Karpas-422 (cell line): ENCODE measurements around the gene GPATCH2. TPM values are rescaled to one million over a fixed set of nuclear protein-coding genes. Genes with fewer than 3 reads are reported as not detected.

Experiments used
- DNase-seq: peaks from one replicate; pipeline ENCODE4 v3.0.0-alpha.2; 2015
- H2AFZ ChIP-seq: fragments of 200-600 bp; sonication (generic); 2 replicates; pipeline ENCODE4 v1.6.1; 2014; ENCODE audit warnings: antibody characterized with exemption, low read length, mixed read lengths
- H3K27ac ChIP-seq: fragments of 200-600 bp; sonication (generic); 2 replicates; pipeline ENCODE4 v1.5.1; 2014; ENCODE audit warnings: mild to moderate bottlenecking, low read length, moderate library complexity
- H3K27me3 ChIP-seq: fragments of 200-600 bp; sonication (generic); 2 replicates; pipeline ENCODE4 v1.6.1; 2014; ENCODE audit warnings: low read length, mixed read lengths
- H3K36me3 ChIP-seq: fragments of 200-600 bp; sonication (generic); 2 replicates; pipeline ENCODE4 v1.6.1; 2014; ENCODE audit warnings: low read length, mixed read lengths; ENCODE audit not compliant: insufficient read depth
- H3K4me1 ChIP-seq: fragments of 200-600 bp; sonication (generic); 2 replicates; pipeline ENCODE4 v1.6.1; 2014; ENCODE audit warnings: mild to moderate bottlenecking, low read length, mixed read lengths
- H3K4me2 ChIP-seq: fragments of 200-600 bp; sonication (generic); 2 replicates; pipeline ENCODE4 v1.6.1; 2014; ENCODE audit warnings: low read length, low read depth, mild to moderate bottlenecking; ENCODE audit not compliant: poor library complexity, severe bottlenecking
- H3K4me3 ChIP-seq: fragments of 200-600 bp; sonication (generic); 2 replicates; pipeline ENCODE4 v1.5.1; 2014; ENCODE audit warnings: mild to moderate bottlenecking, antibody characterized with exemption, low read length, mixed read lengths
- H3K79me2 ChIP-seq: fragments of 200-600 bp; sonication (generic); 2 replicates; pipeline ENCODE4 v1.6.1; 2014; ENCODE audit warnings: mild to moderate bottlenecking, low read length, mixed read lengths
- H3K9ac ChIP-seq: fragments of 200-600 bp; sonication (generic); 2 replicates; pipeline ENCODE4 v1.6.0; 2014; ENCODE audit warnings: low read length
- H3K9me2 ChIP-seq: fragments of 200-600 bp; sonication (generic), shearing (Covaris generic); replicated peaks from 2 replicates; pipeline ENCODE4 v1.6.0; 2014; ENCODE audit warnings: mild to moderate bottlenecking, low read length, moderate library complexity; ENCODE audit not compliant: insufficient read depth
- H3K9me3 ChIP-seq: fragments of 300-700, 200-600 bp; sonication (generic); 2 replicates; pipeline ENCODE4 v1.6.1; 2014; ENCODE audit warnings: low read length, mixed read lengths
- H4K20me1 ChIP-seq: fragments of 200-600 bp; sonication (generic); 2 replicates; pipeline ENCODE4 v1.6.1; 2014; ENCODE audit warnings: mild to moderate bottlenecking, antibody characterized with exemption, low read length, low read depth; ENCODE audit not compliant: insufficient read depth
- total RNA-seq: library from RNA; depleted of rRNA; stranded (reverse); fragments of >200 nt; shearing (Covaris generic); gene quantifications from 2 replicates; pipeline ENCODE4 v1.2.3, GENCODE V29; 2014; ENCODE audit warnings: low replicate concordance

The GPATCH2 gene
- total RNA-seq, 1 experiment from 2014 or later = 26.8 TPM

DNA sequence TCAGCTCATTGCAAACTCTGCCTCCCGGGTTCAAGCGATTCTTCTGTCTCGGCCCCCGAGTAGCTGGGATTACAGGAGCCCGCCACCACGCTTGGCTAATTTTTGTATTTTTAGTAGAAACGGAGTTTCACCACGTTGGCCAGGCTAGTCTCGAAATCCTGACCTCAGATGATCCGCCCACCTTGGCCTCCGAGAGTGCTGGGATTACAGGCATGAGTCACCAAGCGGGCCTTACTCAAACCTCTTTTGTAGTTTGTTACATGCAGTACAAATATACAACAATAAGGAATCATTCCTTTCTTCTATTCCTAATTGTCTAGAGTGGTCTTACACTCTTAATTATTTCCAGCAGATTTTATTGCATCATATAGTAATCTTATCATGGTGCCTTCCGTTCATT lies 16.9 kb upstream of the GPATCH2 start:
- Histone ChIP-seq H3K9me3 (no peaks in the 10 kb centered on the region), H3K4me1 (no peaks in the 10 kb centered on the region), H3K9ac (no peak overlapping the region), H3K9me2 (no peaks in the 10 kb centered on the region), H4K20me1 (no peaks in the 10 kb centered on the region), H3K79me2 (no peaks in the 10 kb centered on the region), H3K4me2 (no peak overlapping the region), H3K27me3 (no peaks in the 10 kb centered on the region), H3K27ac (no peak overlapping the region), H3K4me3 (no peak overlapping the region), H3K36me3 (no peaks in the 10 kb centered on the region), H2AFZ (no peak overlapping the region)
- DNase-seq = no peak

- no peak for DNase-seq
- Histone ChIP-seq H3K9me2 (no peaks in the 10 kb centered on the region), H3K4me1 (no peaks in the 10 kb centered on the region), H3K9me3 (no peaks in the 10 kb centered on the region), H2AFZ (no peak overlapping the region), H3K27me3 (no peaks in the 10 kb centered on the region), H3K79me2 (no peaks in the 10 kb centered on the region), H3K9ac (no peak overlapping the region), H3K27ac (no peak overlapping the region), H3K4me2 (no peak overlapping the region), H4K20me1 (no peaks in the 10 kb centered on the region), H3K36me3 (no peaks in the 10 kb centered on the region), H3K4me3 (no peak overlapping the region)
Measured at GRCh38 chr1:217642455-217642854, 11.6 kb upstream of the GPATCH2 start.

- Histone ChIP-seq H2AFZ (no peak overlapping the region), H3K4me2 (no peak overlapping the region), H3K9me2 (no peaks in the 10 kb centered on the region), H3K9me3 (no peaks in the 10 kb centered on the region), H3K36me3 (peaks cover 26% of the 10 kb centered on the region), H3K79me2 (peaks cover 85% of the 10 kb centered on the region), H3K4me3 (no peak overlapping the region), H3K4me1 (peaks cover 58% of the 10 kb centered on the region), H3K9ac (no peak overlapping the region), H4K20me1 (0 out of 2 replicates have a peak, but pooled peaks cover 5% of the 10 kb centered on the region), H3K27me3 (no peaks in the 10 kb centered on the region), H3K27ac (no peak overlapping the region)
- no peak for DNase-seq
Measured at GRCh38 chr1:217627431-217627830, 3.5 kb downstream of the GPATCH2 start.

- H3K36me3 ChIP-seq = peaks cover 26% of the 10 kb centered on the region
- no peaks in the 10 kb centered on the region for H3K9me3 ChIP-seq
- H3K9me2 ChIP-seq = no peaks in the 10 kb centered on the region
- no peak overlapping the region for H3K9ac ChIP-seq
- H3K4me3 ChIP-seq = no peak overlapping the region
- DNase-seq = no peak
- H3K4me1 ChIP-seq = peaks cover 63% of the 10 kb centered on the region
- no peaks in the 10 kb centered on the region for H3K27me3 ChIP-seq
- peaks cover 96% of the 10 kb centered on the region for H3K79me2 ChIP-seq
- no peak overlapping the region for H3K4me2 ChIP-seq
- no peak overlapping the region for H3K27ac ChIP-seq
- no peak overlapping the region for H2AFZ ChIP-seq
- H4K20me1 ChIP-seq = 0 out of 2 replicates have a peak, but pooled peaks cover 5% of the 10 kb centered on the region
Measured at GRCh38 chr1:217626321-217626720, 4.6 kb downstream of the GPATCH2 start.

GRCh38 chr1:217622042-217622441 lies 8.8 kb downstream of the GPATCH2 start:
- H3K4me3 ChIP-seq = no peak overlapping the region
- H3K9ac ChIP-seq = no peak overlapping the region
- H3K79me2 ChIP-seq = peaks cover 98% of the 10 kb centered on the region
- H2AFZ ChIP-seq = no peak overlapping the region
- no peaks in the 10 kb centered on the region for H3K9me3 ChIP-seq
- H3K4me2 ChIP-seq = no peak overlapping the region
- H3K27me3 ChIP-seq = no peaks in the 10 kb centered on the region
- H3K36me3 ChIP-seq = peaks cover 30% of the 10 kb centered on the region
- H4K20me1 ChIP-seq = no peaks in the 10 kb centered on the region
- no peak for DNase-seq
- H3K27ac ChIP-seq = no peak overlapping the region
- H3K9me2 ChIP-seq = no peaks in the 10 kb centered on the region
- peaks cover 40% of the 10 kb centered on the region for H3K4me1 ChIP-seq

- Histone ChIP-seq H3K36me3 (peaks cover 29% of the 10 kb centered on the region; the same call in 1 of the 2 replicates), H3K4me3 (no peak overlapping the region), H3K9me2 (no peaks in the 10 kb centered on the region), H3K79me2 (peaks cover 98% of the 10 kb centered on the region), H2AFZ (no peak overlapping the region), H3K27ac (peak overlapping the region; percentile 7; the same call in 1 of the 2 replicates), H4K20me1 (no peaks in the 10 kb centered on the region), H3K9ac (no peak overlapping the region), H3K9me3 (no peaks in the 10 kb centered on the region), H3K4me2 (no peak overlapping the region), H3K27me3 (no peaks in the 10 kb centered on the region), H3K4me1 (peaks cover 35% of the 10 kb centered on the region)
- DNase-seq = no peak
Measured at GRCh38 chr1:217620814-217621213, 10.1 kb downstream of the GPATCH2 start.

DNA sequence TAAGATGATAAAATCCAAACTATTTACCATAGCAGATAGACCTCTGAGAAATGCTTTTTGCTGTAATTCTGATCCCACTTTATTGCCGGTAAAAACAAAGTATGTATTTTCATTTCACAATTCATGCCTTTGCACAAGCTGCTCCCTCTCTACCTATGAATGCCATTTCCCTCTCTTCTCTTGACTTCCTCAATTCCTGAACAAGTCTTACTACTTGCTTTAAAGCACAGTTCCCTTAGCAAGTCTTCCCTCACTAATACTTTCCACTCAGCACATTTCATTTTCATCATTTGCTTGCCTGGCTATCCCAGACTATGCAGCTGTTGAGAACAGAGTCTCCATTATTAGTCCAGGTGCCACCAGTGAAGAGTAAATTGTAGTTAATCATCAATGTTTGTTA lies 13.8 kb downstream of the GPATCH2 start:
- Histone ChIP-seq H3K9ac (no peak overlapping the region), H3K79me2 (peaks cover 90% of the 10 kb centered on the region)

GRCh38 chr1:217614200-217614712 lies 16.6 kb downstream of the GPATCH2 start:
- Histone ChIP-seq H3K9ac (no peak overlapping the region), H3K4me1 (no peaks in the 10 kb centered on the region; the same call in 1 of the 2 replicates), H3K27ac (no peak overlapping the region), H3K36me3 (peaks cover 53% of the 10 kb centered on the region; the same call in 1 of the 2 replicates), H2AFZ (no peak overlapping the region), H3K9me2 (no peaks in the 10 kb centered on the region), H4K20me1 (no peaks in the 10 kb centered on the region), H3K4me2 (no peak overlapping the region), H3K4me3 (no peak overlapping the region), H3K9me3 (no peaks in the 10 kb centered on the region), H3K79me2 (peaks cover 91% of the 10 kb centered on the region), H3K27me3 (no peaks in the 10 kb centered on the region)
- DNase-seq = no peak

More for the DNA sequence above, 13.8 kb downstream of the GPATCH2 start:
- H3K27me3 ChIP-seq = no peaks in the 10 kb centered on the region
- no peak overlapping the region for H3K27ac ChIP-seq
- H3K4me2 ChIP-seq = no peak overlapping the region
- no peaks in the 10 kb centered on the region for H3K9me2 ChIP-seq
- no peak overlapping the region for H3K4me3 ChIP-seq
- DNase-seq = no peak
- H3K4me1 ChIP-seq = peaks cover 14% of the 10 kb centered on the region
- peaks cover 36% of the 10 kb centered on the region; the same call in 1 of the 2 replicates for H3K36me3 ChIP-seq
- no peaks in the 10 kb centered on the region for H4K20me1 ChIP-seq
- no peaks in the 10 kb centered on the region for H3K9me3 ChIP-seq
- H2AFZ ChIP-seq = no peak overlapping the region
